Measurements from ENCODE around the gene VSIG1. TPM values are rescaled to one million over a fixed set of nuclear protein-coding genes. Genes with fewer than 3 reads are reported as not detected.

The VSIG1 gene
- total and polyA plus RNA-seq, 7 donors = not detected

GRCh38 chrX:108032944-108033343, 11.9 kb upstream of the VSIG1 start:
- H3K36me3 ChIP-seq (ENCODE audit: insufficient read depth in 1 of 2, low read depth in 1 of 2) = no peaks in the 10 kb centered on the region
- H3K4me3 ChIP-seq = no peak overlapping the region
- peaks cover 0 to 39% (median 0%) of the 10 kb centered on the region in 3 donors for H3K27me3 ChIP-seq (ENCODE audit: insufficient read depth in 3 of 3, low read length in 2 of 3)
- no peak for ATAC-seq
- no peak overlapping the region for H3K27ac ChIP-seq
- intact Hi-C loops (cut with DNase I) = no loop called here
- no peaks in the 10 kb centered on the region for H3K4me1 ChIP-seq
- 80 to 92% (median 89%) methylated on average over 5 of the region's 5 CpGs for whole genome bisulfite sequencing, 3 donors
- DNase-seq = no peak
- no peak for TF ChIP-seq CTCF (IDR thresholded peaks at IDR 0.05)
- H3K9me3 ChIP-seq = no peaks in the 10 kb centered on the region

GRCh38 chrX:108033890-108034289, 11.0 kb upstream of the VSIG1 start:
- no peak for TF ChIP-seq CTCF (IDR thresholded peaks at IDR 0.05)
- Histone ChIP-seq H3K4me3 (no peak overlapping the region), H3K4me1 (no peaks in the 10 kb centered on the region), H3K27ac (no peak overlapping the region), H3K27me3 (ENCODE audit: insufficient read depth in 3 of 3, low read length in 2 of 3) (peaks cover 0 to 37% (median 0%) of the 10 kb centered on the region in 3 donors), H3K9me3 (no peaks in the 10 kb centered on the region), H3K36me3 (ENCODE audit: insufficient read depth in 1 of 2, low read depth in 1 of 2) (no peaks in the 10 kb centered on the region)
- DNase-seq (no peak), ATAC-seq (no peak)
- intact Hi-C loops (cut with DNase I) = no loop called here
- WGBS, 3 donors = 28 to 40% (median 34%) methylated on average over 3 of the region's 3 CpGs

- no peak for TF ChIP-seq CTCF (IDR thresholded peaks at IDR 0.05)
- H3K27ac ChIP-seq = no peak overlapping the region
- H3K9me3 ChIP-seq = no peaks in the 10 kb centered on the region
- ATAC-seq = no peak
- DNase-seq = no peak
- H3K4me3 ChIP-seq = no peak overlapping the region
- WGBS, 3 donors = 65 to 85% (median 77%) methylated on average over 3 of the region's 3 CpGs
- peaks cover 0 to 37% (median 0%) of the 10 kb centered on the region in 3 donors for H3K27me3 ChIP-seq (ENCODE audit: insufficient read depth in 3 of 3, low read length in 2 of 3)
- H3K4me1 ChIP-seq = no peaks in the 10 kb centered on the region
- no peaks in the 10 kb centered on the region for H3K36me3 ChIP-seq (ENCODE audit: insufficient read depth in 1 of 2, low read depth in 1 of 2)
- intact Hi-C loops (cut with DNase I) = no loop called here
Measured at GRCh38 chrX:108034725-108035124, 10.1 kb upstream of the VSIG1 start.

GRCh38 chrX:108036298-108036973, 8.4 kb upstream of the VSIG1 start:
- ATAC-seq = no peak
- WGBS, 3 donors = 57 to 82% (median 80%) methylated on average over 4 of the region's 4 CpGs

More at GRCh38 chrX:108036298-108036973, 8.4 kb upstream of the VSIG1 start:
- intact Hi-C loops (cut with DNase I) = no loop called here
- no peak for DNase-seq
- no peak for TF ChIP-seq CTCF (IDR thresholded peaks at IDR 0.05)
- Histone ChIP-seq H3K27ac (no peak overlapping the region), H3K9me3 (no peaks in the 10 kb centered on the region), H3K4me3 (no peak overlapping the region), H3K4me1 (no peaks in the 10 kb centered on the region), H3K36me3 (ENCODE audit: insufficient read depth in 1 of 2, low read depth in 1 of 2) (no peaks in the 10 kb centered on the region), H3K27me3 (ENCODE audit: insufficient read depth in 3 of 3, low read length in 2 of 3) (peaks cover 0 to 42% (median 0%) of the 10 kb centered on the region in 3 donors)
